Midbrain (tissue), 1 donor: ENCODE measurements around the gene FAM170B.

ENCODE experiments used
- DNase-seq: peaks from one replicate; lab custom pipeline; 2025; lab: John Stamatoyannopoulos, UW

FAM170B gene

DNA sequence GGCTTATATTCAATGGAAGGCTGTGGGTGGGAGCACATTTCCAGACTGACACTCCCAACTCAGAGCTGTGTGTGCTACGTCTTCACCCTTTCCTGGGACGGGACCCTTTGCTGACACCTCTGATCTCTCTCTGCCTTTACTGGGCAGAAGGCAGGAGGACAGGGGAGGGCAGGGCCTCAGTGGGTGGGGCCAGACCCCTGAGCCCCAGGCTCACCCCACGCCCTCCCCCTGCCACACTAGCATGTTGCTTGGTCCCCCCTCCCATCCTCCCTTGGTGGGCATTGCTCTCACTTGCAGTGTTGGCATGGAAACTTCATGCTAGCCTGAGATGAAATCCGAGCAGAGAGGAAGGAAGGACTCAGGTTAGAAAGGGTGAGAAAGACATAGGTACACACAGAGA is 36.0 kb upstream of the FAM170B start:
- DNase-seq = no peak

DNA sequence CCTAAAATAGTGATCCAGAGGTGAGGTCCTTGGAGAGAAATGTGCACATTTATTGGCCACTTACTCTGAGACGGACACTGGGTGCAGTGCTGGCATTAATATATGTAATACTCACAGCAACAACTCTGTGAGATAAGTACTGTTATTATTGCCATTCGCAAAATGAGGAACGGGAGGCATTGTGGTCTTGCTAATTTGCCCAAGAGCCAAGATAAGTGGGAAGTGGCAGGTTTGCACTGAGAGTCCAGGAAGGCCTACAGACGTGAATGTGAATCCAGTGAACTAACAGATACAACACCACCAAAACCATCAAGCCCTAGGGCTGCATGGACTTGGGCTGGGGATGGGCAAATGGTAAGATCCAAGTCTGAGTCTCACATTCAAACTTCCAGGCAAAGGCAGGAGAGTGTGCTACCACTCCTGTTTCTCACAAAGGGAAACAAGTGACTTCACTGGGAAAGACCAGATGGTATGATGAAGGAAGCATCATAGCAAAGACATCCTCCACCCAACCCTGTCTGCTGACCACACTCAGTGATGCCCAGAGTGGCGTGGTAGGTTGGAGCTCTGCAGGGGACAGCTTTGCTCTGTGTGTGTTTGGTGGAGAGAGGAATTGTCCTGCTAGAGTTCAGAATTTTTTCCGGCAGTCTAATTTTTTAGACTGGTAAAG is 35.1 kb upstream of the FAM170B start:
- no peak for DNase-seq

DNA sequence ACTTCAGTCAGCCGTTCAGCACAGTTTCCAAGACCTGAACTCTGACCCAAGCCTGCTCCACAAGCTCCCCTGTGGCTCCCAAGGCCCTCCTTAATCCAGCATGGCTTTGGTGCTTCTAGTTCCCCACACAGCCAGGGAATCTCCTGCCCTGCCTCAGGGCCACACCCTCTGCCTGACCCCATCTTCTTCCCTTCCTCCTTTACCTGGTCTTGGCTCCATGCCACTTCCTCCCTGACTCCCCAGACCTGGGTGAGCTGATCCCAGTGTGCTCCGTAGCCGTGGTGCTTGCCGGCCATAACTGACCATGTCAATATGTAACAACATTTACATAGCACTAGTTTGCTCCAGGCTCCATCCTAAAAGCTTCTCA is 34.3 kb upstream of the FAM170B start:
- no peak for DNase-seq

DNA sequence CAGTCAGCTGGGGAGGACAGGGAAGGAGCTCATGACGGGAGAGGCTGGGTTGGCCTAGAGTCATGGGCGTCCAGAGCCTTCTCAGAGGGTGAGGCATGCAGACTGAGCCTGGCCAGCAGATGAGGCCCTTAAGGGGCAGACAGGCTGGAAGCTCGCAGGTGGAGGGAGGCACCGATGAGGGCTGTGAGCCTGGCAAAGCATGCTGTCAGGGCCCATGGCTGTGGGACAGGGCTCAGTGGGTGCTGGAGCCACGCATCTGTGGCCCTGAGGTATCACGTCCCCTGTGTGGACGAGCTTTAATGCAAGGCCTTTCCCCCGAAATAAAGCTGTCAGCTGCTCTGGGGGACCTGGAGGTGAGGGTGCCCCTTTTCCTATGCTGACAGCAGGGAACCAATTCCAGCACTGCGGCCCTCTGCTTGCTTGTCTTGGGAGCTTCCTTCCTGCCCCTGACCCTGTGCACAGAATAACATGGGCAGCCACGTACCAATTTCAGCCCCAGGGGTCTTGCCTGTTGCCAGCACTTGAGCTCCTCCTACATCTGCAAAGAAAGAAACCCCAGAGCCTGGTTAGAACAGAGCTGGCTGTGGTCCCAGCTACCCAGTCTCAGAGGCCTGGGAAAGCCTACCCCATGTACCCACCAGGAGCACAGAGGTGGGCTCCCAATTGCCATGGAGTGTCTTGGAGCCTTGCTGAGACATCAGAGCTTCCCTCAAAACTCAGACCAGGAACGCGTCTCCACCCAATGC is 33.8 kb upstream of the FAM170B start:
- no peak for DNase-seq

DNA sequence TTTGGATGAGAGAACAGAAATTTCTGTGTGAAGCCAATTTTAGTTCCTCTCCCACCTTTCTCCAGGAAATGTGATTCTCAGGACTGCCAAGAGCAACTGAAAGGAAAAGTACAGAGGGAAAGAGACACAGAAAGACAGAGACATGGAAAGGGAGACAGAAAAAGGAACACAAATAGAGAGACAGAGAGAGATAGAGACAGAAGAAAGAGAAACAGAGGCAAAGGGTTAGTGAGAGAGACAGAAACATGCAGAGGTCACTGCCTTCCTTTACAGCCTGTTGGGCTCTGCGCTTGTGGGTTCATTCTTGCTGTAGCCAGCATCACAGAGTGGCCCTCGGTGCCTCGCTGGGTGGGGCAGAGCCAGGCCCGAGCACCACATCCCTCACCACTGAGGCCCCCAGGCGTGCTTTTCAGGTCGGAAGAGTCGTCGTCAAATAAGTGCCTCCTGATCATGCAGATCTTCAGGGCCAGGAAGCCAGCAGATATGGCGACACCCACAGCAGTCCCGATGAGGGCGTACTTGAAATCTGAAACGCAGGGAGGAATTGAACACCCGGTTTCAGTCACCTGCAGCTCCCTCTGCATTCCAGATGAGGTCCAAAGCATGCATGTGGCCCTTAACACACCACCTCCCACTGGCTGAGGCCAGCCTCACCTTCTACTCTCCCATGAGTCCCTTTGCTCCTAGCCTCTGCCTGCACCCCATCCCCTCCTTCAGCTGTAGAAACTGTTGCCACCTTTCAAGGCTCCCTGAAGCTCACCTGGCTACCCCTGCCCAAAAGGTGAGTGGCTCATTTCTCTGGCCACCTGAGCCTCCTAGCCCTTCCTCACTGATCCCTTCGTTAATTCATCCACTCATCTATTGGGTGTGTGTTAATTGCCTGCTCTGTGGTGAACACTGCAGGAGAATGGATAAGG is 32.9 kb upstream of the FAM170B start:
- DNase-seq = no peak

DNA sequence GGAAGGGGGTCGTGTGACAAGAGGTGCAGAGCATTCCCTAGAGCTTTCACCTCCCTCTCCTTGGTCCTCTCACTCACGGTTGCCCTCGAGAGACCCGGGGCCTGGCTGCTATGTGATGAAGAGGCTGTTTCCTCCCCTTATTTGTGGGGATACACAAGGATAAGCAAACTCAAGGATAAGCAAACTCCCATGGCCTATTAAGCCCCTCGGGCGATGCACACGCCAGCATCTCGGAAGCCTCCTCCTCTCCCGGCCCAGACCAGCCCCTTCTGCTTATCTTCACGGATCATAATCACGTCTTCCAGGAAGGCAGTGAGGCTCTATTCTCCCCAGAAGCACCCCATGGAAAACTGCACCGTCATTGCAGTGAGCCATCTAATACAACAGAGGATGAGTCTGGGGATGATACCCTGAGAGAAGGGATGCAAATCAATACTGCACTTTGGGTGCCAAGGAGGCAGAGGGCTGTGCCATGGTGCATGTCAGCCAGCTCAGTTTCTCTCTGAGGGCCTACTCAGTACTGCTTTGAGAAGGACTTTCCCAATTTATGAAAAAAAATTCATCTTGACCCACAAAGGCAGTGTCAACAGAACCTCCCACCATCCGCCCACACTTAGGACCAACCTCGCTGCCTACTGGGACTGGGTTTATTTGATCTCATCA is 32.1 kb upstream of the FAM170B start:
- DNase-seq = no peak

DNA sequence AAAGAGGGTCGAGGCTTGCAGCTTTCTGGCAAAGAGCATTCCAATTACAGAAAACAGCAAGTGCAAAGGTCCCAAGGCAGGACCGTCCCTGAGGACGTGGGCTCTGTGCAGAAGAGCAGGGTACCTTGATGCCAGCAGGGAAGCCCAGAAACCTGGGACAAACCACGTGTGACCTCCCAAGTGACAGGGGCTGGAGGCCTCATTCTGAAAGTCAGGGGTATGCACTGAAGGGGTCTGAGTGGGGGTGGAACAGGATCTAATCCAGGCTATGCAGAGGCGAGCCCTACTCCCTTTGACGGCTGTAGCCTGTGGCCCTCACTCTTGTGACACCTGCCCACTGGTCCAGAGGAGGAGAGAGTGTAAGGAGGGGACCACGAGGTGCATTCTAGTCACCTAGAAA is 31.4 kb upstream of the FAM170B start:
- DNase-seq = no peak

DNA sequence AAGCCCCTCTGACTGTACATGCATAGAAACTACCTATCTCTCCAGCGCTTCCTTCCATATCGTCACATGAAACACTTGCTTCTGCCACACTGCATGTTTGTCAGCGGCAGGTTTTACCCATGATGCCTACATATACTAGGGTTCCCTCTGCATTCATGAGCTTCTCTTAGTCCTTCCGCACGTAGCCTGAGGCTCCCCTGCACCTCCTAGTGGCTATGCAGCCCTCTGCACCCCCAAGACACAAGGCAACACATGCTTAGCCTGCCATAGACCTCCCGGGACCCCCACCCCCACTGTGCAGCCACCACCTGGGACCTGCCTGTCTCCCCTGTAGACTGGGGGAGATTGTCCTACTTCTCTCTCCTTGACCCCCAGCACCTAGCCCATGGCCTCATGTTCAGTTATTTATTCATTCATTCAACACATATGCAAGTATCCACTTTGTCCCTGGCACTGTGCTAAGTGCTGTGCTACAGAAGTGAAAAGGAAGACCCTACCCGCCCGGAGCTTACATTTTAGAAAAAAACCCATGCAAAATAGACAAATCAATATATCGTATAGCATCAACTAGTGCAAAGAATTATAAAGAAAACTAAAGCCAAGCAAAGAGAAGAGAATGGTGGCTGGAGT is 30.9 kb upstream of the FAM170B start:
- DNase-seq = peak; percentile 7

DNA sequence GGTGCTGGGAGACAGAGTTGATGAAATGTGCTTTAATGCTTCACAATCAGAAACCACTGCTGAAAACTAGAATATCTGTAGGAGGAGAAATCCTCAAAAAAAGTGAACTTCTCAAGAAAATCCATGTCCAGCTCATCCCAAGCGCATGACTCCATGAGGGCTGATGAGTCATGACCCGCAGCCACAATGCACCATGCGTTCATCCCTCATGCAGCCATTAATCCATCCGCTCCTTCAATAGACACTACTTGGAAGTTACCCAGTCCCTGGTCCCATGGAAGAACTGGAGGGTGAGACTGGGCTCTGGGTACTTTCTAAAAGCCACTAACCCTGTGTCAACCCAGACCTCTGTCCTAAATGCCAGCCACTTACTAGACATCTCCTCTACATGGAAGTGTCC is 29.9 kb upstream of the FAM170B start:
- DNase-seq = no peak

DNA sequence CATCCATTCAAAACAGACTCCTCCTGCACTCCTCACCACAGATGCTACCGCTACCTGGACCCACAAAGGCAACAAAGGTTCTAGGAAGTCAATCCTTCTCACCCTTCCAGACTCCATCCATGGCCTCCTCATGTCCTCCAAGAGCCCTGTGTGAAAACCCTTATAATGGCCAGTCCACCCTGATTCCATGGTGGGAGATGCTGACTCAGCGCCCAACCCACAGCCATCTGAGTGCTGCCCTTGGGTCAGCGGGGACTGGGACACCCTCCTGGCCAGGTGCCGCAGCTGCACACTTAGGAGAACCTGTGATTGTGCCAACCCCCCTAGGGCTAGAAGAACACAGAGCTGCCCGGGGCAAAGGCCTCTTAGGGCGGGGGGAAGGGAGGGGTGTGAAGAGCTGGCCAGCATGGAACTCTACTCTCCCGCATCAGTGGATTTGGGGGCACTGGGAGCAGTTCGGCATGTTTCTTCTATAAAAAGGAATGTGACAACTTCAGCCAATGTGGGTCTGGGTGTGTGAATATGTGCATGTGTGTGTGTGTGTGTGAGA is 29.0 kb upstream of the FAM170B start:
- no peak for DNase-seq

DNA sequence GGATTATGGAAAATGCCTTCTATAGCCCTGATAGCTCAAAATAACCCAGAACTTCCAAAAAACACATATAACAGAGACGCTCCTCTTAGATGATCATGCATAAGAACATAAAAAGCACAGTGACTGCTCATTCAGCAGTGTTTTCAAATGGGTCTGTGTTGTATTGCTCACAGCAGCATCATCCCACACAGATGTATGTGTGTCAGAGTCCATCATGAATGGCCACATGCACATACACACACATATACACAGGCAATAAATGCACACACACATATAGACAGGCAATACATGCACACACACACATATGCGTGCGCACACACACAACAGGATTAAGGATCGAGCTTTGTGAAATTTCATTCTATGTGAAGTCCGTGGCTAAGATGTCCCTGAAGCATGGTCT is 28.2 kb upstream of the FAM170B start:
- DNase-seq = no peak

DNA sequence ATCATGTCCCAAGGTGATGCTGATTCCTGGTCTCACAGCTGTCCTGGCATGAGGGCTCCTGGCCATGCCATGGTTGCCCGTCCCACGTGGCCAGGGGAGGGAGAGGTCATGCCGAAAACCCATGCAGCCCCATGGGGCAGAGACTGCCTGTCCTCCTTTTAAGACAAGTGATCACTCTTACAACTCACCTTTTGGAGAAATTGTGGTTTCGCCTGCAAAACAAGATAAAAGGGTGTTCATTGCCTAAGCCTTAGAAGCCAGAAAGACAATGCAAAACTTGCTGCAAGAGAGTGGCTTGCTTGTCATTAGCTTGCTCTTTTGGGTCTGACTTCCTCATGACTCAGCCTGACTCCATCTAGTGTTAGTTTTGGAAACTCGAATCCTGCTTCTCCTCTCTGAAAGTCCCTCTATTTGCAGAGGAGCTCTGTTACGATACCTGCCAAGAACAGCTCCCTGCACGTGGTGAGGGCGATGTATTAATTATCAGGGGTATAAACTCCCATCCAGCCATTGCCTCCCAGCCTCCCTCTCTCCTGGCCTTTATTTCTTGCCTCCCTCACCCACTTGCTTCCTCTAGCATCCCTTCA is 27.7 kb upstream of the FAM170B start:
- peak; percentile 33 for DNase-seq

DNA sequence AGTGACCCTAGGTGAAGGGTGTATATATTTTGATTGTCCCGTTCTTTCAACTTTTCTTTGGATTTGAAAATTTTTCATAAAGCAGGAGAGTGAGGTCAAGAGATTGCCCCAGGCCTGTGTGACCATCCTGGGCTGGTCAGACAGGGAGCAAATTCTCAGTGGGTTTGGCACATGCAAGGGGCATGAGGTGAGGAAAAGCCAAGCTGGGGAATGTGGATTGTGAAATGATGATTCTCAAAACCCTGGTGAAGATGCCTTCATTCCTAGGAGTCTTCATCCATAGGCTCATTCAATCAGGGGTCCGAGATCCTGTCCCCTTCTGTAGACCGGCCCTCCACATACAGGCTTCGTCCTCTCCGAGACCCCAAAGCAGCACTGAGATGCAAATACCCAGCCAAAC is 27.0 kb upstream of the FAM170B start:
- no peak for DNase-seq

DNA sequence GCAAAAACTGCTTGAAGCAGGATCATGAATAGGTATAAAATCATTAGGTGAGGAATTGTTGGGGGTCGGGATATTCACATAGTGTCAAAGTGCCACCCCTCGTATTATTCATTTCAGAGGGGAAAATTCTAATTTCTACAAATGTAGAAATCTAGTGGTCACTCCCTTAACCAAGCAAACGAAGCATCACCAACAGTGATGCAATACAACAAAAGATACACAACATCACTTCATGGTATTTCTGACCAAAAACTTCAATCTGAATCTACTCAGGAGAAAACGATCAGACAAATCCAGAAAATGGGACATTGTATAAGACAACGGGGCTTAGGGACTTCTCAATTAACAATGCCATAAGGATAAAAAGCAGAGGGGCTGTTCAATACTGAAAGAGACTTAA is 26.3 kb upstream of the FAM170B start:
- DNase-seq = no peak

DNA sequence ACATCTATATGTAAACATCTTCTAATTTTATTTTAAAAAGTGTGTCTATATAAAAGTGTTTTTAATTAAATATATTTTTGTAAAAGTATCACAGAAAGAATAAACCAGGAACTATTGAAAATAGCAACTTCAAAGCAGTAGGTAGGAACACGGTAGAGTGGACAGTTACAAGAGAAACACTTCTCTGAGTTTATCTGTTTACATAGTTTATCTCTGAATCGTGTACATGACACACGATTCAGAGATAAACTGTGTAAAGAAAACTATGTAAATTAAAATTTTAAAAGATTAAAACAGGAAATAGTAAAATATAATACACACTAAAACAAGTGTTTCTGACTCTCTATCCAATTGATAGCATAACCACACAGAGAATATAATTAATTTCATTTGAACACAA is 25.1 kb upstream of the FAM170B start:
- no peak for DNase-seq

DNA sequence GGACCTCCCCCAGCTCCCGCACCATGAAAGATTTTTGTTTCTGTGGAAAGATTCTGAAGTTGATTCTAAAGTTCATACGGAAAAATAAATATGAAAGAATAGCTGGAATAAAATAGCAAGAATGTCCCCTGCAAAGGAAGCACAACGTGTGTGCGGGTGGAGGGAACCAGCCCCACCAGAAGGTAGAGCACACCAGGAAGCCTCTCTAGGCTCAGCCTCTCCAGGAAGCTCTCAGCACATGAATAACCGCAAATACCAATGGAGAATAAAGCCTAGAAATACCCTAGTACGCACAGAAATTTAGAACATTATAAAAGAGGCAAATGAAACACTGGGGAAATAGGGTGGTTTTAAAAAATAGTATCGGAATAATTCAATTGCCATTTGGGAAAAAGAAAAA is 24.6 kb upstream of the FAM170B start:
- DNase-seq = no peak

DNA sequence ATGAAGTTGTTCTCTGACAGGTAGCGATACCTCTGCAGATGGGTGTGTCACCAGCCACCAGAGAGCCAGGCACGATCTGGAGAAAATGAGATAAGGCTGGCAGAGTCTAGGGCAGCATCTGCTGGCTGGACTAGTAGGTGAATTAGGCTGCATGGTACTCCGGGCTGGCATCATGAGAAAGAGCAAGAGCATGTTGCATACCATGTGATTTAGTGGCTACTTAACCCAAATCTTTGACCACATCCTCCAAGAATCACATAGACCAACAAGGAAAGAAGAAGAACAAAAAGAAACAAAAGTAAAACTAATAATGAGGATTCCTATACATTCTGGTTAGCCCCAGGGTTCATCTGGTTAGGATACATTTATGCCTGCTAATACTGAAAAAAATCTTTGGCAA is 23.4 kb upstream of the FAM170B start:
- DNase-seq = no peak

DNA sequence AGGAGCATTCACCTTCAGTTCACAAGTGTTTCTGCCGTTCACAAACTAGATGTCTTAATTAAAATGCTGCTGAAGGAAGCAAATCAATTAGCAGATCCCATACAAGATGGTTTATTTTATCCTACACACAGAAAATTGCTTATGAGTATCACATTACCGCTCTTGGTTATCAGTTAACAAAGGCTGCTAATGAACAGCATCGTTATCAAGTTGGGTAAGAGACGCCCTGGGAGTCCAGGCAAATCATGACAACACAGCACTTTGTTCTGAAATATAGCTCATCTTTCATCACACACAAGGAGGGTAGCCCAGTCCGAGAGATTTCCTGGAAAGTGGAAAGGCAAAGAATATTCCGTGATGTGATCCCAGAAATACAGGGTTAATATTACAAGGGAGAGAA is 20.8 kb upstream of the FAM170B start:
- no peak for DNase-seq

DNA sequence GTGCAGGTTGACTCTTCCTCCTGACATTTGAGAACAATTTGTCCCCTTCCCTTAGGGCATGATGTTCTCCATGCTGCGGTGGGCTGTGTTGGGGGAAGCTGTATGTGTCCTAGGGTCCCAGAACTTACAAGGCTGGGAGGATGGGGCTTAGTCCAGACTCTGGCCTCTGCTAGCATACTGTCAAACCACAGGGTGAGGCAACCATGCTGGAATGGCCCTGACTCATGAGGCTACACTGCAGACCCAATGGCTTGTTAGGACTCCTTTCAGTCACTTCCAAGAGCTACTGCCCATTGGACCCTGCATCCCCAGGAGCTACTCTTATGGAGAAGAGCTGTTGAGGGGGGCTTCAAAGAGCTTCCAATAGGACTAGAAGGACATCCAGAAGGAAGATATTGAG is 20.1 kb upstream of the FAM170B start:
- no peak for DNase-seq

DNA sequence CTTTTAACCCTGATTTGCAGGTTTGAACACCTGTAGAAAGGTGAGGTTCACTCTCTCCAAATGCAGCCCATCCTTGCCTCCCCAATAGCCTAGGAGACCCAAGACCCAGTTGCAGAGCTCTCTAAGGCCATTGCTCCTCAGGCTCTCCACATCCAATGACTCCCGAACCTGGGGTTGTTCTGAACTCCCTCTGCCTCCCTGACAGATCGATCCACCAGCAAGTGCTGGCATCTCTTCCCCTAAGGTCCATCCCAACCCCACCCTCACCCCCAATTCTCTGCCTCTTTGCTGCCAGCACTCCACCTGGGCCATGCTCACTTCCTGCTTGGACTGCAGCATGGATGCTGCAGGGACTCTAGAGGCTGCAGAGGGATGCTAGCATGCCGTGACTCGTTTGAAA is 19.3 kb upstream of the FAM170B start:
- no peak for DNase-seq

DNA sequence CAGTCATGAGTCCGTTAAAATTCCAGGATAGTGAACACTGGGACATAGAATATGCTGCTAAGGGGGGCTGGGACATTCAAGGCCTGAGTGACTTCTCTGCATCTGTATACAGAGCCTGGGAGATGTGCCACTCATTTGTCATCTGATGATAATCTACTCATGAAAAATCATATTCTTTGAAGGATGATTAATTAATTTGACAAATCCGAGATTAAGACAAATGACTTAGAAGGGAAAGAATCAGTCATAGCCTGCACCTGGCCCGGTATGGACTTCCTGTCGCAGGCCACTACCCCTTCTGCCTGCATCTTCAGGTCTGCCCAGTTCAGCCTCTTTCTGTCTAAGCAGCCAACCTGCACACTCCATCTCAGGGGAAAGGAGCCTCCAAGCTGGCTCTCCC is 18.8 kb upstream of the FAM170B start:
- no peak for DNase-seq
